IMR-90 (cell line): Measurements from ENCODE around the gene EHBP1L1. TPM values are rescaled to one million over a fixed set of nuclear protein-coding genes. Genes with fewer than 3 reads are reported as not detected.

Experiments
- ATAC-seq: fragments of 200-7000 bp; cut with Tn5 transposase; 2 replicates; pipeline ENCODE4 v1.9.1; 2020; ENCODE audit warnings: low read depth, mild to moderate bottlenecking, moderate library complexity
- BruUV-seq: library from RNA; stranded (reverse); fragments of 400-500 nt; replicated peaks from 2 replicates; lab custom pipeline; 2021; lab: Mats Ljungman, UMichigan
- CTCF ChIA-PET: fragments of 300-600 bp; formaldehyde crosslinking; extraction: SDS; loops from one replicate; lab custom pipeline; 2021; ENCODE audit warnings: antibody characterized with exemption; lab: Yijun Ruan, JAX
- POLR2A ChIA-PET: fragments of 300-600 bp; sonication (Branson Sonifier 250); formaldehyde crosslinking; loops from one replicate; lab custom pipeline; 2022; ENCODE audit warnings: antibody characterized with exemption; ENCODE audit not compliant: unreplicated experiment; lab: Charles Lee
- DNase-seq: peaks from one replicate; pipeline ENCODE4 v3.0.0; 2013
- H2AFZ ChIP-seq: replicated peaks from 2 replicates; pipeline ENCODE3; 2013; ENCODE audit warnings: low read length, mild to moderate bottlenecking; ENCODE audit not compliant: poor library complexity
- H2AK5ac ChIP-seq: 2 replicates; pipeline ENCODE4 v1.6.1; 2013; ENCODE audit warnings: low read depth, low read length, inconsistent platforms
- H2AK9ac ChIP-seq: replicated peaks from 2 replicates; pipeline ENCODE3; 2013; ENCODE audit warnings: mild to moderate bottlenecking, low read depth, low read length, moderate library complexity; ENCODE audit not compliant: poor library complexity
- H2BK120ac ChIP-seq: 2 replicates; pipeline ENCODE4 v1.6.1; 2013; ENCODE audit warnings: low read depth, low read length, inconsistent platforms
- H2BK15ac ChIP-seq: 3 replicates; pipeline ENCODE4 v1.6.1; 2013; ENCODE audit warnings: low read depth, low read length, inconsistent platforms
- H2BK20ac ChIP-seq: 2 replicates; pipeline ENCODE4 v1.6.1; 2013; ENCODE audit warnings: low read depth, mild to moderate bottlenecking, inconsistent platforms, low read length, moderate library complexity
- H2BK5ac ChIP-seq: 2 replicates; pipeline ENCODE4 v1.6.1; 2013; ENCODE audit warnings: mild to moderate bottlenecking, low read depth, low read length, inconsistent platforms; ENCODE audit not compliant: poor library complexity, severe bottlenecking
- H3K14ac ChIP-seq: replicated peaks from 2 replicates; pipeline ENCODE4 v1.6.1; 2013; ENCODE audit warnings: low read depth, low read length, inconsistent platforms
- H3K18ac ChIP-seq: 2 replicates; pipeline ENCODE4 v1.6.1; 2013; ENCODE audit warnings: low read depth, low read length, control low read depth
- H3K23ac ChIP-seq: 2 replicates; pipeline ENCODE4 v1.6.1; 2013; ENCODE audit warnings: low read depth, low read length, inconsistent platforms
- H3K27ac ChIP-seq: 2 replicates; pipeline ENCODE4 v1.5.1; 2013; ENCODE audit warnings: mild to moderate bottlenecking, control low read depth, low read length; ENCODE audit not compliant: insufficient read depth
- H3K27me3 ChIP-seq: 2 replicates; pipeline ENCODE4 v1.6.1; 2013; ENCODE audit warnings: low read length; ENCODE audit not compliant: control insufficient read depth, insufficient read depth
- H3K36me3 ChIP-seq: 2 replicates; pipeline ENCODE4 v1.6.1; 2013; ENCODE audit warnings: low read length, mixed read lengths; ENCODE audit not compliant: control insufficient read depth, insufficient read depth
- H3K4ac ChIP-seq: 2 replicates; pipeline ENCODE4 v1.6.1; 2013; ENCODE audit warnings: low read depth, low read length, inconsistent platforms
- H3K4me1 ChIP-seq: 2 replicates; pipeline ENCODE4 v1.6.1; 2013; ENCODE audit warnings: low read length, mixed read lengths; ENCODE audit not compliant: control insufficient read depth, insufficient read depth
- H3K4me2 ChIP-seq: 2 replicates; pipeline ENCODE4 v1.6.1; 2013; ENCODE audit warnings: low read depth, mild to moderate bottlenecking, control low read depth, low read length, moderate library complexity
- H3K4me3 ChIP-seq: 2 replicates; pipeline ENCODE4 v1.5.1; 2013; ENCODE audit warnings: low read depth, mild to moderate bottlenecking, control low read depth, low read length, moderate library complexity; ENCODE audit not compliant: insufficient read depth
- H3K56ac ChIP-seq: 2 replicates; pipeline ENCODE4 v1.6.1; 2013; ENCODE audit warnings: low read length, inconsistent platforms; ENCODE audit not compliant: insufficient read depth; ENCODE audit errors: extremely low read depth
- H3K79me1 ChIP-seq, 2 experiments: 2 replicates each; pipeline ENCODE4 v1.6.1; 2013; ENCODE audit warnings: low read length in 2 of 2, inconsistent platforms in 1 of 2, low read depth in 1 of 2
- H3K9ac ChIP-seq: 2 replicates; pipeline ENCODE4 v1.6.1; 2013; ENCODE audit warnings: low read depth, low read length, control low read depth
- H3K9me1 ChIP-seq: 2 replicates; pipeline ENCODE4 v1.6.1; 2013; ENCODE audit warnings: low read length, inconsistent platforms; ENCODE audit not compliant: insufficient read depth
- H3K9me3 ChIP-seq: 2 replicates; pipeline ENCODE4 v1.6.1; 2013; ENCODE audit warnings: low read length; ENCODE audit not compliant: control insufficient read depth, insufficient read depth
- H4K20me1 ChIP-seq: 2 replicates; pipeline ENCODE4 v1.6.1; 2013; ENCODE audit warnings: low read length, inconsistent platforms; ENCODE audit not compliant: insufficient read depth
- H4K5ac ChIP-seq: 2 replicates; pipeline ENCODE4 v1.6.1; 2013; ENCODE audit warnings: mild to moderate bottlenecking, low read depth, low read length, control low read depth
- H4K8ac ChIP-seq, 2 experiments: 2 replicates each; pipeline ENCODE4 v1.6.1; 2013; ENCODE audit warnings: low read depth in 2 of 2, low read length in 2 of 2, control low read depth in 1 of 2, inconsistent platforms in 1 of 2
- H4K91ac ChIP-seq: 2 replicates; pipeline ENCODE4 v1.6.1; 2013; ENCODE audit warnings: low read depth, low read length, inconsistent platforms; ENCODE audit not compliant: insufficient read depth
- BHLHE40 ChIP-seq: fragments of 150-350 bp; IDR thresholded peaks from 2 replicates; pipeline ENCODE4 v1.6.1; 2016; ENCODE audit warnings: mild to moderate bottlenecking, low read depth, low read length
- CEBPB ChIP-seq: IDR thresholded peaks from 2 replicates; pipeline ENCODE4 v1.6.1; 2012; ENCODE audit warnings: low read depth, low read length, improper control_type of control experiment
- CHD1 ChIP-seq: IDR thresholded peaks from 2 replicates; pipeline ENCODE4 v1.6.1; 2012; ENCODE audit warnings: low read depth, low read length, improper control_type of control experiment
- CTCF ChIP-seq: conservative IDR thresholded peaks from 2 replicates; pipeline ENCODE4 v1.5.1; 2012; ENCODE audit warnings: mild to moderate bottlenecking, low read depth, low read length, improper control_type of control experiment
- ELK1 ChIP-seq: fragments of 150-350 bp; IDR thresholded peaks from 2 replicates; pipeline ENCODE4 v1.6.1; 2016; ENCODE audit warnings: low read depth, mild to moderate bottlenecking, low read length, moderate library complexity, borderline replicate concordance
- FOS ChIP-seq: fragments of 150-350 bp; IDR thresholded peaks from 2 replicates; pipeline ENCODE4 v1.6.1; 2016; ENCODE audit warnings: low read depth, low read length
- MAFK ChIP-seq: IDR thresholded peaks from 2 replicates; pipeline ENCODE4 v1.6.1; 2012; ENCODE audit warnings: low read depth, low read length, improper control_type of control experiment
- MAZ ChIP-seq: IDR thresholded peaks from 2 replicates; pipeline ENCODE4 v1.6.1; 2012; ENCODE audit warnings: low read depth, mild to moderate bottlenecking, low read length, improper control_type of control experiment, moderate library complexity, borderline replicate concordance
- MXI1 ChIP-seq: IDR thresholded peaks from 2 replicates; pipeline ENCODE4 v1.6.1; 2012; ENCODE audit warnings: low read depth, mild to moderate bottlenecking, low read length, moderate library complexity, borderline replicate concordance
- NFE2L2 ChIP-seq: fragments of 150-350 bp; IDR thresholded peaks from 2 replicates; pipeline ENCODE4 v1.6.1; 2016; ENCODE audit warnings: low read depth, mild to moderate bottlenecking, low read length
- POLR2A ChIP-seq: IDR thresholded peaks from 2 replicates; pipeline ENCODE4 v1.6.1; 2012; ENCODE audit warnings: mild to moderate bottlenecking, low read depth, low read length
- RAD21 ChIP-seq: IDR thresholded peaks from 2 replicates; pipeline ENCODE4 v1.6.1; 2012; ENCODE audit warnings: low read length, improper control_type of control experiment
- RCOR1 ChIP-seq: IDR thresholded peaks from 2 replicates; pipeline ENCODE4 v1.6.1; 2012; ENCODE audit warnings: mild to moderate bottlenecking, low read length, improper control_type of control experiment; ENCODE audit not compliant: insufficient replicate concordance
- RFX5 ChIP-seq: IDR thresholded peaks from 2 replicates; pipeline ENCODE4 v1.8.0; 2012; ENCODE audit warnings: low read depth, mild to moderate bottlenecking, low read length, moderate library complexity
- SMC3 ChIP-seq: fragments of 150-350 bp; IDR thresholded peaks from 2 replicates; pipeline ENCODE4 v1.6.1; 2016; ENCODE audit warnings: low read depth, mild to moderate bottlenecking, antibody characterized with exemption, low read length, moderate library complexity
- USF2 ChIP-seq: fragments of 150-350 bp; IDR thresholded peaks from 2 replicates; pipeline ENCODE4 v1.6.1; 2017; ENCODE audit warnings: mild to moderate bottlenecking, antibody characterized with exemption, low read length, low read depth
- WGBS, 2 experiments: methylation state at CpG; one replicate each; pipeline versions ENCODE4 v1.1.5 to v1.1.7; 2013; ENCODE audit warnings: missing lambda C conversion rate in 2 of 2; ENCODE audit not compliant: insufficient read length in 1 of 2; ENCODE audit errors: extremely low coverage in 2 of 2; 5-methylcytosine and 5-hydroxymethylcytosine counted together
- dilution Hi-C: fragments of 300-500 bp; cut with HindIII; formaldehyde crosslinking; loops from one replicate; pipeline ENCODE4 v1.14.3; 2018; ENCODE audit warnings: low sequenced_read_pairs; ENCODE audit not compliant: unreplicated experiment
- in situ Hi-C: fragments of 300-500 bp; cut with MboI; formaldehyde crosslinking; loops from 3 replicates; pipeline ENCODE4 v1.14.3; 2019; ENCODE audit warnings: low sequenced_read_pairs, inconsistent platforms, mixed read lengths
- intact Hi-C: fragments of 100-400 bp; cut with micrococcal nuclease; formaldehyde crosslinking; loops from 2 replicates; pipeline ENCODE4 v1.10.0; 2022
- polyA plus RNA-seq, 3 experiments: library from polyadenylated mRNA; depleted of rRNA; stranded (reverse); fragments of >200 nt; gene quantifications; 2 replicates each; pipeline ENCODE4 v1.2.3, GENCODE V29; 2012; ENCODE audit warnings: low replicate concordance in 1 of 3
- total RNA-seq: library from RNA; depleted of rRNA; stranded (reverse); fragments of >200 nt; gene quantifications from 2 replicates; pipeline ENCODE4 v1.2.3, GENCODE V29; 2012

EHBP1L1 gene
- total and polyA plus RNA-seq, 2 of the 4 experiments (the other 2 are of a cell fraction): 10.0 to 27.4 TPM

- H4K8ac ChIP-seq: no peak overlapping the region
- H3K4me2 ChIP-seq: no peak overlapping the region
- H4K5ac ChIP-seq: no peak overlapping the region
- ChIA-PET POLR2A (no interaction called here), CTCF (no interaction called here)
- no peak overlapping the region for H2AFZ ChIP-seq
- no peak overlapping the region for H3K18ac ChIP-seq
- peaks cover 21% of the 10 kb centered on the region for H3K4me1 ChIP-seq
- DNase-seq: no peak
- no peak overlapping the region for H4K91ac ChIP-seq
- H4K20me1 ChIP-seq: peaks cover 12% of the 10 kb centered on the region
- H3K27me3 ChIP-seq: no peaks in the 10 kb centered on the region
- dilution Hi-C loops: no loop called here
- H3K79me1 ChIP-seq: peaks cover 20 to 46% of the 10 kb centered on the region in 2 experiments; a peak in 3 of 4 replicates
- no peak overlapping the region for H3K4me3 ChIP-seq
- H3K14ac ChIP-seq: no peak overlapping the region
- peaks cover 34% of the 10 kb centered on the region; the same call in 1 of the 2 replicates for H3K36me3 ChIP-seq
- BruUV-seq: no TSS peak
- TF ChIP-seq RAD21 (no peak), CHD1 (no peak), CEBPB (no peak), RFX5 (no peak), CTCF (no peak), SMC3 (no peak), USF2 (no peak), MXI1 (no peak), POLR2A (no peak), FOS (no peak), ELK1 (no peak), NFE2L2 (no peak), RCOR1 (no peak), BHLHE40 (no peak), MAFK (no peak), MAZ (no peak)
- in situ Hi-C loops: no loop called here
- H2AK5ac ChIP-seq: no peak overlapping the region
- no peak for ATAC-seq
- no peak overlapping the region for H2BK20ac ChIP-seq
- H2BK15ac ChIP-seq: no peak overlapping the region
- no peak overlapping the region for H3K4ac ChIP-seq
- H2AK9ac ChIP-seq: no peak overlapping the region
- H3K9ac ChIP-seq: no peak overlapping the region
- H2BK120ac ChIP-seq: no peak overlapping the region
- no peak overlapping the region for H3K23ac ChIP-seq
- intact Hi-C loops: no loop called here
- no peaks in the 10 kb centered on the region for H3K9me3 ChIP-seq
- H3K56ac ChIP-seq: no peak overlapping the region
- H2BK5ac ChIP-seq: no peak overlapping the region
- 100% methylated on average over 3 of the region's 19 CpGs; no CpG with 5 or more reads in 1 of the 2 experiments for WGBS, 2 experiments
- peaks cover 4% of the 10 kb centered on the region for H3K9me1 ChIP-seq
- no peak overlapping the region for H3K27ac ChIP-seq
Observed at GRCh38 chr11:65580031-65580692, 4.3 kb downstream of the EHBP1L1 start.
